Naive thymus-derived CD8-positive, alpha-beta T cell (primary cell): ENCODE data around the gene MYO15B. TPM values are rescaled to one million over a fixed set of nuclear protein-coding genes. Genes with fewer than 3 reads are reported as not detected.
"Not testable (repeated sequence)": the region's sequence is repeated elsewhere in the genome, so short reads cannot be mapped to it uniquely, and the experiment has no call there.

Source experiments
- ATAC-seq, 2 donors: fragments of 150-1000 bp; cut with Tn5 transposase in 1 of 2; sonication (Bioruptor Pico), chemical (Tn5 transposase) in 1 of 2; 1 replicate in 1 of 2; 2 replicates in 1 of 2; pipeline ENCODE4 v1.10.0; 2021; ENCODE audit warnings: mild to moderate bottlenecking in 2 of 2, moderate library complexity in 2 of 2
- POLR2A ChIA-PET: fragments of 350-600 bp; sonication (Branson Sonifier 250); formaldehyde crosslinking; loops from one replicate; lab custom pipeline; 2021; ENCODE audit warnings: antibody characterized with exemption; lab: Charles Lee
- DNase-seq, 10 donors: peaks; one replicate each; pipeline versions ENCODE4 v3.0.0 to v3.0.0-alpha.2; 2020 to 2022
- H3K27ac Mint-ChIP-seq, 10 donors: one replicate each; pipeline ENCODE4 v1.8.0; 2020 to 2022; ENCODE audit warnings: mild to moderate bottlenecking in 10 of 10, mixed read lengths in 10 of 10, moderate library complexity in 4 of 10, inconsistent platforms in 1 of 10
- H3K27me3 Mint-ChIP-seq, 5 donors: one replicate each; pipeline ENCODE4 v1.8.0; 2021 to 2022; ENCODE audit warnings: mixed read lengths in 5 of 5
- H3K36me3 Mint-ChIP-seq, 3 donors: one replicate each; pipeline ENCODE4 v1.8.0; 2020 to 2022; ENCODE audit warnings: mixed read lengths in 3 of 3, mild to moderate bottlenecking in 2 of 3, inconsistent platforms in 1 of 3
- H3K4me1 Mint-ChIP-seq, 4 donors: one replicate each; pipeline ENCODE4 v1.8.0; 2021 to 2022; ENCODE audit warnings: mixed read lengths in 4 of 4
- H3K4me3 Mint-ChIP-seq, 10 donors: one replicate each; pipeline ENCODE4 v1.8.0; 2020 to 2022; ENCODE audit warnings: mild to moderate bottlenecking in 10 of 10, mixed read lengths in 10 of 10, moderate library complexity in 6 of 10, inconsistent platforms in 1 of 10
- H3K9me3 Mint-ChIP-seq, 9 donors: one replicate each; pipeline ENCODE4 v1.8.0; 2020 to 2022; ENCODE audit warnings: mixed read lengths in 9 of 9, mild to moderate bottlenecking in 3 of 9, inconsistent platforms in 1 of 9, moderate library complexity in 1 of 9
- polyA plus RNA-seq, 3 donors: library from polyadenylated mRNA; unstranded; fragments of 300-500 nt; fragmentation: Illumina TruSeq; gene quantifications; one replicate each; pipeline ENCODE4 v1.2.3, GENCODE V29; 2021
- total RNA-seq, 8 experiments: library from RNA in 2 of 8; stranded (reverse) in 2 of 8; gene quantifications; one replicate each; pipeline ENCODE4 v1.2.3 and lab custom pipeline; 2021 to 2026

MYO15B gene
- total and polyA plus RNA-seq, 5 experiments from 2014 or later: 1.9 to 418 (median 3.2) TPM

- no peaks in the 10 kb centered on the region for H3K9me3 Mint-ChIP-seq
- H3K36me3 Mint-ChIP-seq: no peaks in the 10 kb centered on the region
- H3K27ac Mint-ChIP-seq: peak overlapping the region in 3 of 10 donors; percentile 38 to 86 (median 56)
- ATAC-seq (peak; percentile 50 to 56), DNase-seq (peak in 9 of 10 donors; percentile 19 to 73 (median 42))
- H3K4me1 Mint-ChIP-seq: peaks cover 3 to 13% (median 6%) of the 10 kb centered on the region in 4 donors
- H3K4me3 Mint-ChIP-seq: no peak overlapping the region
- POLR2A ChIA-PET: interaction anchor here (0.6 to 2.7 kb wide), 12 partner anchors 12 to 430 kb away, joined by 3 to 11 read pairs (median 4); partner anchors contain the start of genes RECQL5, SAP30BP and WBP2
- H3K27me3 Mint-ChIP-seq: no peaks in the 10 kb centered on the region
These were observed 46.1 kb downstream of the MYO15B start for GRCh38 chr17:75633486-75634375.

- H3K27ac Mint-ChIP-seq: peak overlapping the region in 2 of 10 donors; percentile 56 to 86
- peaks cover 3 to 13% (median 6%) of the 10 kb centered on the region in 4 donors for H3K4me1 Mint-ChIP-seq
- H3K36me3 Mint-ChIP-seq: no peaks in the 10 kb centered on the region
- DNase-seq: no peak
- H3K9me3 Mint-ChIP-seq: no peaks in the 10 kb centered on the region
- POLR2A ChIA-PET: interaction anchor here (0.9 to 2.3 kb wide), 5 partner anchors 13 to 187 kb away, joined by 3 to 6 read pairs (median 4); partner anchors contain the start of genes RECQL5 and SAP30BP
- ATAC-seq: no peak
- H3K27me3 Mint-ChIP-seq: no peaks in the 10 kb centered on the region
- H3K4me3 Mint-ChIP-seq: no peak overlapping the region
These were observed 46.8 kb downstream of the MYO15B start for GRCh38 chr17:75634376-75634740.

GRCh38 chr17:75634754-75635609, 47.4 kb downstream of the MYO15B start:
- Mint-ChIP-seq H3K4me3 (no peak overlapping the region), H3K4me1 (peaks cover 3 to 13% (median 6%) of the 10 kb centered on the region in 4 donors), H3K9me3 (no peaks in the 10 kb centered on the region), H3K27me3 (no peaks in the 10 kb centered on the region), H3K36me3 (no peaks in the 10 kb centered on the region), H3K27ac (peak overlapping the region in 2 of 10 donors; percentile 7 to 29)
- ATAC-seq (no peak), DNase-seq (no peak)
- POLR2A ChIA-PET: no interaction called here

GRCh38 chr17:75635610-75636202, 48.1 kb downstream of the MYO15B start:
- DNase-seq (no peak), ATAC-seq (no peak)
- Mint-ChIP-seq H3K27ac (no peak overlapping the region), H3K27me3 (no peaks in the 10 kb centered on the region), H3K36me3 (no peaks in the 10 kb centered on the region), H3K9me3 (no peaks in the 10 kb centered on the region), H3K4me1 (peaks cover 3 to 13% (median 6%) of the 10 kb centered on the region in 4 donors), H3K4me3 (no peak overlapping the region)
- POLR2A ChIA-PET: no interaction called here

DNA sequence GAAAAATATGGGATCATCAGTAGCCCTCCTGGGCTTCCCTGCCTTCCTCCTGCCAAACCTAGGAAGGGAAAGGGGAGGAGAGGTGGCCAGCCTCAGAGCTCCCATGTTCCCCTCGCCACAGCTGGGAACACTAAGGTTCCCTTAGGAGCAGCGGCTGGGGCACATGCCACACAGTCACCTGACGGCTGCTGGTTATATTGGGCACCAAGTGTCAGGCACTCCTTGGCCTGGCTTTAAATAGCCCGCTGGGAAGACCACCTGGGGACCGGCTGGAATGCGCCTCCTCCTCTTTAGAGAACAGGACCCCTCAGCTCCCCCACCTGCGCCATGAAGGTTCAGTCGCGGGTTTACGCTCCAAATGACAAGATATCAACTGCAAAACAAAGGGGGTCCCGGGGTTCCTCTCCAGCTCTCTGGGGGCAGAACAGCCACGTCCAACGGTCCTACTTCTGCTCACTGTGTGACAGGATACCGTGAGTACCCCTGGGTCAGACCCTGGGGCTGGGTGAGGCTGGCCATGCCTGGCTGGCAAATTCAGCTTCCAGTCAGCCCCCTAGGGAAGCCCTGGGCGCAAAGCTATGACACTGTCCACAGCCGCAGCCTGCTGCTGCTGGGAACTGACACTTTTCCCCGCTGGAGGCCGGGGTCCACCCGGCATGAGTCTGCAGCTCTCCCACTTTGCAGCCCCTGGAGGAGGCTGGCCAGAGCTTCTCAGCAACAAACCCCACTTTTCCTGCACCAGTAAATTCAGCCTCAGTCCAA, 49.0 kb downstream of the MYO15B start:
- peaks cover 3 to 13% (median 6%) of the 10 kb centered on the region in 4 donors for H3K4me1 Mint-ChIP-seq

GRCh38 chr17:75637143-75637538, 49.5 kb downstream of the MYO15B start:
- Mint-ChIP-seq H3K4me1 (peaks cover 3 to 13% (median 6%) of the 10 kb centered on the region in 4 donors), H3K4me3 (no peak overlapping the region), H3K36me3 (no peaks in the 10 kb centered on the region), H3K9me3 (no peaks in the 10 kb centered on the region), H3K27me3 (no peaks in the 10 kb centered on the region), H3K27ac (no peak overlapping the region)
- POLR2A ChIA-PET: interaction anchor here (1.1 kb wide), 1 partner anchor 68 kb away, joined by 3 read pairs; no protein-coding TSS in a partner anchor
- DNase-seq (no peak), ATAC-seq (no peak)

More for the DNA sequence above, 49.0 kb downstream of the MYO15B start:
- POLR2A ChIA-PET: interaction anchor here (1.1 kb wide), 1 partner anchor 69 kb away, joined by 3 read pairs; no protein-coding TSS in a partner anchor
- H3K36me3 Mint-ChIP-seq: no peaks in the 10 kb centered on the region
- no peaks in the 10 kb centered on the region for H3K27me3 Mint-ChIP-seq
- H3K9me3 Mint-ChIP-seq: no peaks in the 10 kb centered on the region
- DNase-seq (no peak), ATAC-seq (no peak)
- H3K27ac Mint-ChIP-seq: no peak overlapping the region
- no peak overlapping the region for H3K4me3 Mint-ChIP-seq

- Mint-ChIP-seq H3K9me3 (no peaks in the 10 kb centered on the region), H3K4me3 (no peak overlapping the region), H3K27ac (no peak overlapping the region), H3K36me3 (no peaks in the 10 kb centered on the region), H3K4me1 (peaks cover 3 to 13% (median 6%) of the 10 kb centered on the region in 4 donors), H3K27me3 (no peaks in the 10 kb centered on the region)
- no peak for ATAC-seq
- no peak for DNase-seq
- POLR2A ChIA-PET: interaction anchor here (0.6 to 1.1 kb wide), 3 partner anchors 68 to 352 kb away, joined by 3 to 6 read pairs (median 5); no protein-coding TSS in a partner anchor
These were observed 50.0 kb downstream of the MYO15B start for GRCh38 chr17:75637551-75637950.

DNA sequence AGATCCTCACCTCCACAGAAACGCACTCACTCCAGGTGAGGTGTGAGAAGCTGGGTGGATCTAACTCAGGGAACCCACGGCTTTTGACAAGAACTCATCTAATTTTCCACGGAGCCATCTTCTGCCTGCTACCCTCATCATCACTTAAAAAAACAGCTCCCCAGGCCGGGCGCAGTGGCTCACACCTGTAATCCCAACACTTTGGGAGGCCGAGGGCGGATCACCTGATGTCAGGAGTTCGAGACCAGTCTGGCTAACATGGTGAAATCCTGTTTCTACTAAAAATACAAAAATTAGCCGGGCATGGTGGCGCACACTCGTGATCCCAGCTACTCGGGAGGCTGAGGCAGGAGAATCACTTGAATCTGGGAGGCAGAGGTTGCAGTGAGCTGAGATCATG, 50.4 kb downstream of the MYO15B start:
- not testable (repeated sequence) for ATAC-seq, H3K27me3 Mint-ChIP-seq, H3K36me3 Mint-ChIP-seq, H3K27ac Mint-ChIP-seq, H3K4me3 Mint-ChIP-seq, DNase-seq, H3K9me3 Mint-ChIP-seq
- POLR2A ChIA-PET: interaction anchor here (0.6 kb wide), 2 partner anchors 167 to 351 kb away, joined by 5 to 6 read pairs; no protein-coding TSS in a partner anchor
- peaks cover 3 to 10% (median 6%) of the 10 kb centered on the region in 4 donors for H3K4me1 Mint-ChIP-seq

DNA sequence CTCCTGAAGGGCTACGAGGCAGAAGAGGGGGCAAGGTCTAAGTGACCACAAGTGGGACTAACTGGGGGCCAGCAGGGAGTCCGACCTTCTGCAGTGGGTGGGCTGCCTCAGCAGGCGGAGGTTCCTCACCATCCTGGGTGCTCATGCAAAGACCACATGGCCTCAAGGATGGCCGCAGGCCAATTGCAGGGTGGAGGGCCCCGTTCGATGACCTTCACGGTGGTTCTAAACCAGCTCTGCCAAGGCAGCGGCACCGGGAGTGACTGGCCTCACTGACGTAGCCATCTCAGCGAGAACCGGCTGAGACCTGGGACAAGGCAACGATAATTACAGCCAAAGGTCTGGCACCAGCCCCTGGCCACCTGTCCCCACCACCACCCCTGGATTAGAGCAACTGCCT, 51.3 kb downstream of the MYO15B start:
- POLR2A ChIA-PET: no interaction called here
- Mint-ChIP-seq H3K9me3 (no peaks in the 10 kb centered on the region), H3K4me1 (peaks cover 2 to 4% (median 3%) of the 10 kb centered on the region in 4 donors)

DNA sequence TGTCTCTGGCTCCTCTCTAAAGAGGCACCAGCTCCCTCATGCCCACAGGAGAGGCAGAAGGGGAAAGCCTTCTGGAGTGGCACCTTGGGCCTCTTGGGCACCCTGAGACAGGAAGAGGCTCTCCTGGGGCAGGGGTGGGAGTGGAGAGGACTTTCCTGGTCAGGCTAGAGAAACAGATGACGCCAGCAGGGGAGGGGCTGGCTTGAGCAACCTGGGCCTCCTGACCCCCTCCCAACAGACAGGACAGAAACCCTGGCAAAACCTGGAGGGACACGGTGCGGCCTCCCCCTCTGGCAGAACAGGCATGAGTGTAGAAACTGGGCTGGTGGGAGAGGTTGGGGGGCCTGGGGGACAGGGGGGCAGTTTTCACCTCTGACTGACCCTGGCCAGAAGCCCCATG, 51.7 kb downstream of the MYO15B start:
- DNase-seq (no peak), ATAC-seq (no peak)
- no peak overlapping the region for H3K4me3 Mint-ChIP-seq
- no peaks in the 10 kb centered on the region for H3K9me3 Mint-ChIP-seq
- H3K36me3 Mint-ChIP-seq: peaks cover 0 to 3% (median 0%) of the 10 kb centered on the region in 3 donors
- H3K27ac Mint-ChIP-seq: no peak overlapping the region
- POLR2A ChIA-PET: no interaction called here
- no peaks in the 10 kb centered on the region for H3K27me3 Mint-ChIP-seq
- H3K4me1 Mint-ChIP-seq: peaks cover 0 to 2% (median under 1%) of the 10 kb centered on the region in 4 donors

More for the DNA sequence above, 51.3 kb downstream of the MYO15B start:
- H3K27ac Mint-ChIP-seq: no peak overlapping the region
- no peaks in the 10 kb centered on the region for H3K36me3 Mint-ChIP-seq
- ATAC-seq (no peak), DNase-seq (no peak)
- H3K27me3 Mint-ChIP-seq: no peaks in the 10 kb centered on the region
- no peak overlapping the region for H3K4me3 Mint-ChIP-seq

DNA sequence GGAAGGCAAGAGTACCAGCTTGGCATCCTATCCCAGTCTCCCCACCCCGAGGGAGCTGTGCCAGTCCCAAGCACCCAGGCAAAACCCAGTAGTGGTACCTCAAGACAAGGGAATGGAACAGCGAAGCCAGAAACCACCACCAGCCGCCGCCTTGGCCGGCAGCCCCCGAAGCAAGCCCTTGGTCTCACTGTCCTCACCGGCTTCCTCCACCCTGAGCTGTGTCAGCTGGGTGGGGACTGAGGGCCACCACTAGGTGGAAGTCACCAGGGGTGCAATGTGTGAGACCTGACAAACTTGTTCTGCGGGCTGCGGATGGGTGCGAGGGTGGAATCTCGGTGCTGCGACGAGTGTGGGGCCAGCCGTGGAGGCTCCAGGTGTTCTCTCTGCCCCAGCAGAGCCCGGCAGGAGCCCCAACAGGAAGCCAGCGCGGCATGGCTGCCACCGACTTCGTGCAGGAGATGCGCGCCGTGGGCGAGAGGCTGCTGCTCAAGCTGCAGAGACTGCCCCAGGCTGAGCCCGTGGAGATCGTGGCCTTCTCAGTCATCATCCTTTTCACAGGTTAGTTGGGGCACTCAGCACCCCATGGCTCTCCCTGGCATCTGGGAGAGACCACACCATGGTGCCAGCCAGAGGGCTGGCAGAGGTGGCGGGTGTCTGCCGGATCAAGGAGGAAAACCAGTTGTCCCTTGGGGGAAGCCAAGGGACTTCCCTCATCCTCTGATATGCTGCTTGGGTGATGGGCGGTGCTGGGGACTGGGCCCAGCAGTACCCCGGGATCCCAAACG, 52.4 kb downstream of the MYO15B start:
- H3K27me3 Mint-ChIP-seq: no peaks in the 10 kb centered on the region
- peaks cover 0 to 3% (median 0%) of the 10 kb centered on the region in 3 donors for H3K36me3 Mint-ChIP-seq
- no peak overlapping the region for H3K4me3 Mint-ChIP-seq
- ATAC-seq: no peak
- H3K9me3 Mint-ChIP-seq: no peaks in the 10 kb centered on the region
- peak overlapping the region in 2 of 10 donors; percentile 4 to 35 for H3K27ac Mint-ChIP-seq
- POLR2A ChIA-PET: no interaction called here
- DNase-seq: no peak
- peaks cover 0 to 2% (median 0%) of the 10 kb centered on the region in 4 donors for H3K4me1 Mint-ChIP-seq
